Kidney epithelial cell (primary cell): Measurements from ENCODE around the gene C5orf58. TPM values are rescaled to one million over a fixed set of nuclear protein-coding genes. Genes with fewer than 3 reads are reported as not detected.

Experiments
- DNase-seq: peaks from one replicate; pipeline ENCODE4 v3.0.0-alpha.2; 2010; ENCODE audit warnings: low read depth
- H3K27me3 ChIP-seq: 2 replicates; pipeline ENCODE4 v1.6.0; 2011; ENCODE audit warnings: low read length; ENCODE audit not compliant: control insufficient read depth, insufficient read depth
- H3K36me3 ChIP-seq: 2 replicates; pipeline ENCODE4 v1.5.1; 2011; ENCODE audit warnings: low read length; ENCODE audit not compliant: control insufficient read depth, insufficient read depth
- H3K4me3 ChIP-seq: 2 replicates; pipeline ENCODE4 v1.5.1; 2011; ENCODE audit warnings: low read depth, mild to moderate bottlenecking, control low read depth, low read length
- total RNA-seq: library from RNA; depleted of rRNA; stranded (reverse); fragments of >200 nt; gene quantifications from 2 replicates; pipeline ENCODE4 v1.2.3, GENCODE V29; 2015
- TF ChIP-seq, protein P1 (sequence below): IDR thresholded peaks from 2 replicates; pipeline ENCODE4 v1.5.1; 2011; ENCODE audit warnings: mild to moderate bottlenecking, moderate library complexity, low read length, control low read depth, inconsistent platforms; ENCODE audit not compliant: insufficient read depth, poor library complexity, severe bottlenecking

The C5orf58 gene
- total RNA-seq, 1 donor from 2014 or later: not detected

DNA sequence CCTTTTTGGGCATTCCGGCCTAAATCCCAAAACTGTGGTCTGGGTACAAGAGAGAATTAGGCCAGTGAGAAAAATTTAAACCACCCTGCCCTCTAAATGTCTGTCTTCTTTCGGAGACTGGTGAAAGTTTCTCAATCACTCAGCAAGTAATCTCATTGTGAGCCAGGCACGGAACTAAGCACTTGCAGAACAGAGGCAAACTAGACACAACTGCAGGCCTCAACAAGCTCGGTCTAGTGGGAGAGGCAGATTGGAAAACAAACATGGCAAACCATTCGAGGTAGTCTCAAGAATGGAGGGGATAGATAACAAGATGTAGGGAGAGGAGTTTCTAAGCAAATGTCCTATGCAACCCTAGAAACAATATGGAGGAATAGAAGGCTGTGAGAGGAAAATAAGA lies 8.9 kb upstream of the C5orf58 start:
- H3K27me3 ChIP-seq: no peaks in the 10 kb centered on the region
- H3K36me3 ChIP-seq: no peaks in the 10 kb centered on the region
- DNase-seq: no peak
- TF ChIP-seq, protein P1, sequence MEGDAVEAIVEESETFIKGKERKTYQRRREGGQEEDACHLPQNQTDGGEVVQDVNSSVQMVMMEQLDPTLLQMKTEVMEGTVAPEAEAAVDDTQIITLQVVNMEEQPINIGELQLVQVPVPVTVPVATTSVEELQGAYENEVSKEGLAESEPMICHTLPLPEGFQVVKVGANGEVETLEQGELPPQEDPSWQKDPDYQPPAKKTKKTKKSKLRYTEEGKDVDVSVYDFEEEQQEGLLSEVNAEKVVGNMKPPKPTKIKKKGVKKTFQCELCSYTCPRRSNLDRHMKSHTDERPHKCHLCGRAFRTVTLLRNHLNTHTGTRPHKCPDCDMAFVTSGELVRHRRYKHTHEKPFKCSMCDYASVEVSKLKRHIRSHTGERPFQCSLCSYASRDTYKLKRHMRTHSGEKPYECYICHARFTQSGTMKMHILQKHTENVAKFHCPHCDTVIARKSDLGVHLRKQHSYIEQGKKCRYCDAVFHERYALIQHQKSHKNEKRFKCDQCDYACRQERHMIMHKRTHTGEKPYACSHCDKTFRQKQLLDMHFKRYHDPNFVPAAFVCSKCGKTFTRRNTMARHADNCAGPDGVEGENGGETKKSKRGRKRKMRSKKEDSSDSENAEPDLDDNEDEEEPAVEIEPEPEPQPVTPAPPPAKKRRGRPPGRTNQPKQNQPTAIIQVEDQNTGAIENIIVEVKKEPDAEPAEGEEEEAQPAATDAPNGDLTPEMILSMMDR: no peak
- H3K4me3 ChIP-seq: no peak overlapping the region

DNA sequence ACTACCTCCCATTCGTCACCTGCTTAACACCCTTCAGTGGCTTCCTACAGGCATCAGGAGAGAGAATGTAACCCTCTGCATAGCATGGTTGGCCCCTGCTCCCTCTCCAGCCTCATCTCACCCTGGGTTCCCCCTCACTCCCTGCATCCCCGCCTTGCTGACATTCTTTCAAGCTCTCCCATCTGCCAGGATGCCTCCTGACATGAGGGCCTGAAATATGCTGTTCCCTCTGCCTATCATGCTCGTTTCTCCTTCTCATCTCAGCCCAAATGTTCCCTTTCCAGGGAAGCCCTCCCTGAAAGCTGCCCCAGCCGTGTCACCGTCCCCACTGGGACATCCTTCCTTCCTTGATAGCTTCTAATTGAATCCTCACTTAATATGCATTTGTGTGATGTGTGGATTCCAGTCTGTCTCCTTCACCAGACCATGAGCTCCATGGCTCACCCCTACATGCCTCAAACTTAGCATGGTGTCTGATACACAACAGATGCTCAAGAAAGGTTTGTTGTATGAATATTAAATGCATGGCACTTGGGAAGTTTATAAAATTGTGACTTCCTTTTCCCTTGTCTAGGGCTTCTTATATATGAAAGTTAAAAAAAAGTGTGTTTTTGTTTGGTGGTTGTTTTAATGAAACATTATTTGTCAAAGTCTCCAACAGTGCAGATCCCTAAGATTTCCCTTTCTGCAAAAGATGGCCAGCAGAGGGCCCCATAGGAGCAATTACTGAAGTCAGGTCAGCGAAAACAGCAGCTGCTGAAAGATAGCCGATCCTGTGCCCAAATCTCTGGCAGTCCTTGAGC lies 7.3 kb upstream of the C5orf58 start:
- Histone ChIP-seq H3K36me3 (no peaks in the 10 kb centered on the region), H3K4me3 (no peak overlapping the region), H3K27me3 (no peaks in the 10 kb centered on the region)
- DNase-seq: no peak
- TF ChIP-seq, protein P1: peak; percentile 78

GRCh38 chr5:170226129-170226615 lies 6.6 kb upstream of the C5orf58 start:
- H3K4me3 ChIP-seq: no peak overlapping the region
- DNase-seq: no peak
- H3K36me3 ChIP-seq: no peaks in the 10 kb centered on the region
- TF ChIP-seq, protein P1: no peak
- no peaks in the 10 kb centered on the region for H3K27me3 ChIP-seq

- Histone ChIP-seq H3K36me3 (no peaks in the 10 kb centered on the region), H3K4me3 (no peak overlapping the region), H3K27me3 (no peaks in the 10 kb centered on the region)
- TF ChIP-seq, protein P1: no peak
- DNase-seq: no peak
Measured at GRCh38 chr5:170226661-170227060, 6.1 kb upstream of the C5orf58 start.

- no peaks in the 10 kb centered on the region for H3K36me3 ChIP-seq
- TF ChIP-seq, protein P1: no peak
- no peak for DNase-seq
- H3K4me3 ChIP-seq: no peak overlapping the region
- H3K27me3 ChIP-seq: no peaks in the 10 kb centered on the region
Measured at GRCh38 chr5:170228762-170229435, 3.9 kb upstream of the C5orf58 start.
